ENCODE measurements around the gene CBFA2T2. TPM values are rescaled to one million over a fixed set of nuclear protein-coding genes. Genes with fewer than 3 reads are reported as not detected.

Gene CBFA2T2
- total and polyA plus RNA-seq, 10 of the 15 experiments (the other 5 are each of a cell fraction or from before 2014, with no cell fraction given), result 0.61 to 8.6 (median 5.5) TPM

- H3K79me2 ChIP-seq (ENCODE audit: control insufficient read depth, insufficient read depth, low read length), result peaks cover 44% of the 10 kb centered on the region
- H3K9me3 ChIP-seq (replicated peaks; ENCODE audit: control insufficient read depth, insufficient read depth, low read length), result no peaks in the 10 kb centered on the region
- FAIRE-seq, result peak; percentile 31
- ChIA-PET POLR2A (interaction anchor here (0.9 to 1.7 kb wide), 7 partner anchors 13 to 196 kb away, joined by 3 to 7 read pairs (median 5); partner anchors contain the start of genes ACTL10, CBFA2T2 and ZNF341), RAD21 (ENCODE audit: unreplicated experiment) (interaction anchor here (0.6 to 1.4 kb wide), 5 partner anchors 17 to 97 kb away, joined by 3 to 7 read pairs (median 3); partner anchors contain the start of gene ACTL10), CTCF (interaction anchor here (0.7 to 5.6 kb wide), 4 partner anchors 18 to 241 kb away, joined by 3 to 38 read pairs (median 4); partner anchors contain the start of gene ACTL10), SMC1A (ENCODE audit: uncharacterized antibody, unreplicated experiment) (interaction anchor here (0.5 to 1.2 kb wide), 4 partner anchors 19 to 90 kb away, joined by 3 to 5 read pairs (median 3); partner anchors contain the start of genes ACTL10 and PXMP4)
- H2AFZ ChIP-seq (ENCODE audit: control insufficient read depth, low read depth, low read length), result peak overlapping the region; percentile 61
- peak; percentile 62 for DNase-seq (ENCODE audit: low read depth, low spot score)
- H3K9ac ChIP-seq (ENCODE audit: control insufficient read depth, insufficient read depth, low read length), result peak overlapping the region; percentile 88
- H3K4me2 ChIP-seq (ENCODE audit: control insufficient read depth, insufficient read depth), result peak overlapping the region; percentile 90
- H3K27ac ChIP-seq (ENCODE audit: control insufficient read depth, insufficient read depth), result peak overlapping the region; percentile 88
- H3K27me3 ChIP-seq (replicated peaks in 1 of 2; ENCODE audit: control insufficient read depth in 2 of 2, insufficient read depth in 2 of 2, low read length in 1 of 2), result no peaks in the 10 kb centered on the region
- intact Hi-C loops (cut with micrococcal nuclease; ENCODE audit: unreplicated experiment), result loop anchor here (1.0 to 10.0 kb wide), 4 partner anchors 47 to 309 kb away; partner anchors contain the start of genes CHMP4B and RALY
- peaks cover 36% of the 10 kb centered on the region for H3K4me1 ChIP-seq (ENCODE audit: control insufficient read depth, insufficient read depth, low read length)
- in situ Hi-C loops (cut with MboI), result no loop called here
- WGBS (ENCODE audit: insufficient coverage, insufficient replicate concordance, low lambda C conversion rate, missing lambda C conversion rate), result under 1% methylated on average over 41 of the region's 53 CpGs
- peak; percentile 62 for ATAC-seq
- peak overlapping the region; percentile 79 for H3K4me3 ChIP-seq
- H3K36me3 ChIP-seq (ENCODE audit: control insufficient read depth in 2 of 2, insufficient read depth in 2 of 2, low read length in 1 of 2), result no peaks in the 10 kb centered on the region
- no TSS peak for BruUV-seq (replicated peaks)
- H4K20me1 ChIP-seq (ENCODE audit: control insufficient read depth, insufficient read depth), result no peaks in the 10 kb centered on the region
- peak in 1 of 2 experiments; percentile 20; a peak in 1 of 3 replicates for TF ChIP-seq EGR1 (IDR thresholded peaks at IDR 0.05; ENCODE audit: borderline replicate concordance in 1 of 2, low read depth in 2 of 2, low read length in 2 of 2)
- TF ChIP-seq POLR2A (IDR thresholded peaks at IDR 0.05; ENCODE audit: low read depth, low read length), result peak; percentile 80
- no peak for TF ChIP-seq MAX (IDR thresholded peaks at IDR 0.05; ENCODE audit: low read depth, low read length)
- TF ChIP-seq NFYB (IDR thresholded peaks at IDR 0.05; ENCODE audit: insufficient read depth, low read depth, low read length), result no peak
- no peak for TF ChIP-seq MYC (IDR thresholded peaks at IDR 0.05; ENCODE audit: insufficient read depth, insufficient read length, insufficient replicate concordance, low read length, severe bottlenecking)
- TF ChIP-seq, protein P1, sequence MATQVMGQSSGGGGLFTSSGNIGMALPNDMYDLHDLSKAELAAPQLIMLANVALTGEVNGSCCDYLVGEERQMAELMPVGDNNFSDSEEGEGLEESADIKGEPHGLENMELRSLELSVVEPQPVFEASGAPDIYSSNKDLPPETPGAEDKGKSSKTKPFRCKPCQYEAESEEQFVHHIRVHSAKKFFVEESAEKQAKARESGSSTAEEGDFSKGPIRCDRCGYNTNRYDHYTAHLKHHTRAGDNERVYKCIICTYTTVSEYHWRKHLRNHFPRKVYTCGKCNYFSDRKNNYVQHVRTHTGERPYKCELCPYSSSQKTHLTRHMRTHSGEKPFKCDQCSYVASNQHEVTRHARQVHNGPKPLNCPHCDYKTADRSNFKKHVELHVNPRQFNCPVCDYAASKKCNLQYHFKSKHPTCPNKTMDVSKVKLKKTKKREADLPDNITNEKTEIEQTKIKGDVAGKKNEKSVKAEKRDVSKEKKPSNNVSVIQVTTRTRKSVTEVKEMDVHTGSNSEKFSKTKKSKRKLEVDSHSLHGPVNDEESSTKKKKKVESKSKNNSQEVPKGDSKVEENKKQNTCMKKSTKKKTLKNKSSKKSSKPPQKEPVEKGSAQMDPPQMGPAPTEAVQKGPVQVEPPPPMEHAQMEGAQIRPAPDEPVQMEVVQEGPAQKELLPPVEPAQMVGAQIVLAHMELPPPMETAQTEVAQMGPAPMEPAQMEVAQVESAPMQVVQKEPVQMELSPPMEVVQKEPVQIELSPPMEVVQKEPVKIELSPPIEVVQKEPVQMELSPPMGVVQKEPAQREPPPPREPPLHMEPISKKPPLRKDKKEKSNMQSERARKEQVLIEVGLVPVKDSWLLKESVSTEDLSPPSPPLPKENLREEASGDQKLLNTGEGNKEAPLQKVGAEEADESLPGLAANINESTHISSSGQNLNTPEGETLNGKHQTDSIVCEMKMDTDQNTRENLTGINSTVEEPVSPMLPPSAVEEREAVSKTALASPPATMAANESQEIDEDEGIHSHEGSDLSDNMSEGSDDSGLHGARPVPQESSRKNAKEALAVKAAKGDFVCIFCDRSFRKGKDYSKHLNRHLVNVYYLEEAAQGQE (IDR thresholded peaks at IDR 0.05; ENCODE audit: low read depth, low read length), result no peak
- TF ChIP-seq, protein P2, sequence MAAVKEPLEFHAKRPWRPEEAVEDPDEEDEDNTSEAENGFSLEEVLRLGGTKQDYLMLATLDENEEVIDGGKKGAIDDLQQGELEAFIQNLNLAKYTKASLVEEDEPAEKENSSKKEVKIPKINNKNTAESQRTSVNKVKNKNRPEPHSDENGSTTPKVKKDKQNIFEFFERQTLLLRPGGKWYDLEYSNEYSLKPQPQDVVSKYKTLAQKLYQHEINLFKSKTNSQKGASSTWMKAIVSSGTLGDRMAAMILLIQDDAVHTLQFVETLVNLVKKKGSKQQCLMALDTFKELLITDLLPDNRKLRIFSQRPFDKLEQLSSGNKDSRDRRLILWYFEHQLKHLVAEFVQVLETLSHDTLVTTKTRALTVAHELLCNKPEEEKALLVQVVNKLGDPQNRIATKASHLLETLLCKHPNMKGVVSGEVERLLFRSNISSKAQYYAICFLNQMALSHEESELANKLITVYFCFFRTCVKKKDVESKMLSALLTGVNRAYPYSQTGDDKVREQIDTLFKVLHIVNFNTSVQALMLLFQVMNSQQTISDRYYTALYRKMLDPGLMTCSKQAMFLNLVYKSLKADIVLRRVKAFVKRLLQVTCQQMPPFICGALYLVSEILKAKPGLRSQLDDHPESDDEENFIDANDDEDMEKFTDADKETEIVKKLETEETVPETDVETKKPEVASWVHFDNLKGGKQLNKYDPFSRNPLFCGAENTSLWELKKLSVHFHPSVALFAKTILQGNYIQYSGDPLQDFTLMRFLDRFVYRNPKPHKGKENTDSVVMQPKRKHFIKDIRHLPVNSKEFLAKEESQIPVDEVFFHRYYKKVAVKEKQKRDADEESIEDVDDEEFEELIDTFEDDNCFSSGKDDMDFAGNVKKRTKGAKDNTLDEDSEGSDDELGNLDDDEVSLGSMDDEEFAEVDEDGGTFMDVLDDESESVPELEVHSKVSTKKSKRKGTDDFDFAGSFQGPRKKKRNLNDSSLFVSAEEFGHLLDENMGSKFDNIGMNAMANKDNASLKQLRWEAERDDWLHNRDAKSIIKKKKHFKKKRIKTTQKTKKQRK (IDR thresholded peaks at IDR 0.05; ENCODE audit: low read depth, low read length), result no peak
- no peak for TF ChIP-seq SMARCA5 (IDR thresholded peaks at IDR 0.05)
- 0 out of 2 replicates have a peak, but pooled peaks have one; percentile 17 for TF ChIP-seq NR2F1 (conservative IDR thresholded peaks at IDR 0.05)
- TF ChIP-seq HDGF (IDR thresholded peaks at IDR 0.05), result peak; percentile 77
- TF ChIP-seq POLR2AphosphoS5 (IDR thresholded peaks at IDR 0.05; ENCODE audit: low read length), result peak; percentile 60; the same call in 1 of the 2 replicates
- 0 out of 2 replicates have a peak, but pooled peaks have one; percentile 12 for TF ChIP-seq CREB1 (IDR thresholded peaks at IDR 0.05; ENCODE audit: low read depth)
- TF ChIP-seq SIN3A (IDR thresholded peaks at IDR 0.05; ENCODE audit: low read depth, low read length), result no peak
- TF ChIP-seq IRF4 (IDR thresholded peaks at IDR 0.05; ENCODE audit: low read depth, low read length), result peak; percentile 42; the same call in 1 of the 2 replicates
- peak; percentile 72; the same call in 1 of the 2 replicates for TF ChIP-seq TCF12 (IDR thresholded peaks at IDR 0.05; ENCODE audit: low read depth, low read length)
- peak; percentile 82; the same call in 2 of the 3 replicates for TF ChIP-seq POU2F2 (IDR thresholded peaks at IDR 0.05; ENCODE audit: borderline replicate concordance, low read depth, low read length)
Observed at GRCh38 chr20:33685328-33686099, 195.6 kb downstream of the CBFA2T2 start.
